Hepatocyte (in vitro differentiated cells): ENCODE measurements around the gene STK38. TPM values are rescaled to one million over a fixed set of nuclear protein-coding genes. Genes with fewer than 3 reads are reported as not detected.

Experiments
- DNase-seq: peaks from one replicate; pipeline ENCODE4 v3.0.0-alpha.2; 2016; ENCODE audit warnings: low spot score
- H2AFZ ChIP-seq: fragments of 200-600 bp; sonication (generic); 2 replicates; pipeline ENCODE4 v1.6.0; 2016; ENCODE audit warnings: antibody characterized with exemption, mild to moderate bottlenecking
- H3K27ac ChIP-seq: fragments of 200-600 bp; sonication (generic); 2 replicates; pipeline ENCODE4 v1.5.1; 2016; ENCODE audit warnings: mild to moderate bottlenecking
- H3K27me3 ChIP-seq: fragments of 200-600 bp; sonication (generic); 2 replicates; pipeline ENCODE4 v1.6.1; 2016
- H3K36me3 ChIP-seq: fragments of 200-600 bp; sonication (generic); replicated peaks from 2 replicates; pipeline ENCODE4 v1.5.1; 2016; ENCODE audit warnings: low read depth; ENCODE audit not compliant: insufficient read depth
- H3K4me1 ChIP-seq: fragments of 200-600 bp; sonication (generic); 2 replicates; pipeline ENCODE4 v1.5.1; 2016; ENCODE audit warnings: mild to moderate bottlenecking, moderate library complexity; ENCODE audit not compliant: insufficient read depth
- H3K4me2 ChIP-seq: fragments of 200-600 bp; sonication (generic); 2 replicates; pipeline ENCODE4 v1.6.0; 2016
- H3K4me3 ChIP-seq: fragments of 200-600 bp; sonication (generic); 2 replicates; pipeline ENCODE4 v1.5.1; 2016; ENCODE audit warnings: mild to moderate bottlenecking
- H3K79me2 ChIP-seq: fragments of 200-600 bp; sonication (generic); 2 replicates; pipeline ENCODE4 v1.6.0; 2017; ENCODE audit warnings: mild to moderate bottlenecking
- H3K9me2 ChIP-seq: fragments of 200-600 bp; sonication (generic); replicated peaks from 2 replicates; pipeline ENCODE4 v1.6.0; 2017; ENCODE audit warnings: mild to moderate bottlenecking; ENCODE audit not compliant: insufficient read depth
- H3K9me3 ChIP-seq: fragments of 200-600 bp; sonication (generic); 2 replicates; pipeline ENCODE4 v1.5.1; 2016; ENCODE audit warnings: low read depth, mild to moderate bottlenecking
- H4K20me1 ChIP-seq: fragments of 200-600 bp; sonication (generic); 2 replicates; pipeline ENCODE4 v1.6.0; 2016; ENCODE audit warnings: mild to moderate bottlenecking; ENCODE audit not compliant: insufficient read depth, poor library complexity, severe bottlenecking
- EZH2 ChIP-seq: fragments of 200-600 bp; sonication (generic); IDR thresholded peaks from 2 replicates; pipeline ENCODE4 v1.6.1; 2016; ENCODE audit warnings: antibody characterized with exemption, mild to moderate bottlenecking, borderline replicate concordance
- EZH2phosphoT487 ChIP-seq: fragments of 200-600 bp; sonication (generic); IDR thresholded peaks from one replicate; pipeline ENCODE4 v1.6.1; 2018; ENCODE audit warnings: antibody characterized with exemption, mild to moderate bottlenecking, low read depth, moderate library complexity; ENCODE audit not compliant: unreplicated experiment, severe bottlenecking
- WGBS: methylation state at CpG from one replicate; pipeline ENCODE4 v1.1.6; 2016; ENCODE audit warnings: low lambda C conversion rate; ENCODE audit errors: missing lambda C conversion rate; 5-methylcytosine and 5-hydroxymethylcytosine counted together
- polyA plus RNA-seq: library from polyadenylated mRNA; unstranded; fragments of >200 nt; fragmentation: Nextera tagmentation; extraction: Ambion mirVana; gene quantifications from 2 replicates; pipeline ENCODE4 v1.2.1, GENCODE V29; 2016
- total RNA-seq: library from RNA; depleted of rRNA; stranded (reverse); fragments of >200 nt; gene quantifications from 2 replicates; pipeline ENCODE4 v1.2.3, GENCODE V29; 2014
- TF ChIP-seq, protein P1 (sequence below): fragments of 200-600 bp; sonication (generic); IDR thresholded peaks from 2 replicates; pipeline ENCODE4 v1.5.1; 2016; ENCODE audit warnings: antibody characterized with exemption, mild to moderate bottlenecking; ENCODE audit not compliant: poor library complexity

STK38 gene
- total and polyA plus RNA-seq, 2 experiments from 2014 or later: 27.7 to 39.1 TPM

DNA sequence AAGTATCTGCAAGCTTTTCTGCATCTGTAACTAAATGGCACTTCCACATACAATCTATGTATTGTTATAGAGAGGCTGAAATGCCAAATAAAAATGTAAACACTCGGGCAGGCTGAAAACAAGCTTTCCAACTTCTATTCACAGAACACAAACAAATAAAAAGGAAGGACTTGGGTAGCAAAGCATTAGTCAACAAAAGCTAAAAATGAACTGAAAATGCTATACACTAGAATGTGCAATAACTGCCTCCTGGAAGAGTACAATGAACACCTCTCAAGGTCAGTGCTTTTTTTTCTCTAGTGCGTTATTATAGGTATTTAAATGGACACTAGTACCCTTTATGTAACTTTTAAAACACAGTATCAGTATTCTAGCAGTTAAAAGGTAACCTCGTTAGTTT lies 31.4 kb downstream of the STK38 start:
- Histone ChIP-seq H3K4me2 (no peak overlapping the region), H3K79me2 (no peaks in the 10 kb centered on the region), H2AFZ (no peak overlapping the region), H3K4me3 (no peak overlapping the region), H3K4me1 (no peaks in the 10 kb centered on the region), H3K9me3 (no peaks in the 10 kb centered on the region), H3K9me2 (no peaks in the 10 kb centered on the region), H3K27me3 (no peaks in the 10 kb centered on the region), H3K36me3 (no peaks in the 10 kb centered on the region), H3K27ac (peak overlapping the region; percentile 41), H4K20me1 (no peaks in the 10 kb centered on the region)
- no peak for DNase-seq
- TF ChIP-seq, protein P1, sequence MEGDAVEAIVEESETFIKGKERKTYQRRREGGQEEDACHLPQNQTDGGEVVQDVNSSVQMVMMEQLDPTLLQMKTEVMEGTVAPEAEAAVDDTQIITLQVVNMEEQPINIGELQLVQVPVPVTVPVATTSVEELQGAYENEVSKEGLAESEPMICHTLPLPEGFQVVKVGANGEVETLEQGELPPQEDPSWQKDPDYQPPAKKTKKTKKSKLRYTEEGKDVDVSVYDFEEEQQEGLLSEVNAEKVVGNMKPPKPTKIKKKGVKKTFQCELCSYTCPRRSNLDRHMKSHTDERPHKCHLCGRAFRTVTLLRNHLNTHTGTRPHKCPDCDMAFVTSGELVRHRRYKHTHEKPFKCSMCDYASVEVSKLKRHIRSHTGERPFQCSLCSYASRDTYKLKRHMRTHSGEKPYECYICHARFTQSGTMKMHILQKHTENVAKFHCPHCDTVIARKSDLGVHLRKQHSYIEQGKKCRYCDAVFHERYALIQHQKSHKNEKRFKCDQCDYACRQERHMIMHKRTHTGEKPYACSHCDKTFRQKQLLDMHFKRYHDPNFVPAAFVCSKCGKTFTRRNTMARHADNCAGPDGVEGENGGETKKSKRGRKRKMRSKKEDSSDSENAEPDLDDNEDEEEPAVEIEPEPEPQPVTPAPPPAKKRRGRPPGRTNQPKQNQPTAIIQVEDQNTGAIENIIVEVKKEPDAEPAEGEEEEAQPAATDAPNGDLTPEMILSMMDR: no peak
- no peak for TF ChIP-seq EZH2
- no peak for TF ChIP-seq EZH2phosphoT487
- 88% methylated on average over 3 of the region's 3 CpGs for WGBS

DNA sequence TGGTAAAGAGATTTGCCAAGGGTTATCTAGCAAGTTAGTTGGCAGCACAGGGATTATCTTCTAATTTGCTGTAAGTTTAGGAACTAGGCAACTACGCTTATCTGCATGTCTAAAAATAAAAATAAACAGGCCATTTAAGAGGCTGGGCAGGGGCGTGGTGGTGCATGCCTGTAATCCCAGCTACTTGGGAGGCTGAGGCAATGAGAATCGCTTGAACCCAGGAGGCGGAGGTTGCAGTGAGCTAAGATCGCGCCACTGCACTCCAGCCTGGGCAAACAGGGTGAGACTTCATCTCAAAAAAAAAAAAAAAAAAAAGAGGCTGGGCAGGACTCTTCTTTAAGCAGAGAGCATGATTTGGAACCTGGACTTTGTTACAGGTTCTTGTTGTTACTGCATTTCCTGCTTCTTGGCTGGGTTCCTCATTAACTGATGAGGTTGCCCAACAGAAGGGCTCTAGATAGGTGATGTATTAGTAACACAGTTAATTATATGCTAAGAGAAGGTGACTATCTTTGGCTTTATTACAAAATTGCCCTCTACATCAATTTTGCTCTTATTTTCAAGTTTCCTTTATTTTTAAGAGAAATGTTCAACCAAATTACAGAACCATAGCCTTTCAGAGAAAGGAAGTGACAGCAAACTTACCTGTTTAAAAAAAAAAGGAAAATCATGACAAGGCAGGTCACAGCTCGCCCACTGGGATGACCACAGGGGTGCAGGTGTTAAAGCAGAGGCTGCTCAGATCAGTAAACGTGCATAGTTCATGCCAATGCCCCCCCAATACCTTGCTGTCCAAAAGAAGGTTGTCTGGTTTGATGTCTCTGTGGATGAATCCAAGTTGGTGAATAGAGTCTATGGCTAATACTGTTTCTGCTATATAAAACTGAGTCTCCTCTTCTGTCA lies 32.5 kb downstream of the STK38 start:
- TF ChIP-seq, protein P1: no peak
- TF ChIP-seq EZH2phosphoT487: no peak
- no peak for TF ChIP-seq EZH2
- WGBS: 83% methylated on average over 8 of the region's 8 CpGs
- H2AFZ ChIP-seq: no peak overlapping the region
- no peaks in the 10 kb centered on the region for H3K79me2 ChIP-seq
- DNase-seq: peak; percentile 50
- peak overlapping the region; percentile 41 for H3K27ac ChIP-seq
- H3K36me3 ChIP-seq: no peaks in the 10 kb centered on the region
- no peaks in the 10 kb centered on the region for H3K4me1 ChIP-seq
- H3K9me3 ChIP-seq: no peaks in the 10 kb centered on the region
- H3K4me3 ChIP-seq: no peak overlapping the region
- H3K27me3 ChIP-seq: no peaks in the 10 kb centered on the region
- H3K4me2 ChIP-seq: no peak overlapping the region
- H3K9me2 ChIP-seq: no peaks in the 10 kb centered on the region
- H4K20me1 ChIP-seq: no peaks in the 10 kb centered on the region

DNA sequence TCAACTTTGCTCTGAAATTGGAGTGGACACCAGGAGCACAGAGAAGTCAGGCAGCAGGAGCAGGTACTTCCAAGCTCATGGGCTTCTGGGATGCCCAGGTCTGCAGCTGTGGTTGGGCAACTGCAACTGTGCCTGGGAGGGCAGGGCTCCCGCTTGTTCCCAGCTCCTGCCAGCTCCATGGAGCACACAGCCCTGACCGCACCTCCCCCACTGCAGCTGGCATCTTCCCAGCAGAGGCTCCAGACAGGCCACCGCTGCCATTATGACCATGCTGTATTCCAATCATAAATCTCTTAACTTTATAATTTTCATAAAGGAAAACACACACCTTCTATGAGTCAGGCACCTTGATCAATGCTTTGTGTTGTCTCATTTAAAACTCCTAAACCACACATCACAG lies 36.9 kb downstream of the STK38 start:
- H3K9me3 ChIP-seq: no peaks in the 10 kb centered on the region
- H4K20me1 ChIP-seq: no peaks in the 10 kb centered on the region
- no peak overlapping the region for H3K4me2 ChIP-seq
- no peaks in the 10 kb centered on the region for H3K36me3 ChIP-seq
- TF ChIP-seq, protein P1: no peak
- TF ChIP-seq EZH2phosphoT487 (no peak), EZH2 (no peak)
- no peak overlapping the region for H3K27ac ChIP-seq
- H2AFZ ChIP-seq: no peak overlapping the region
- H3K27me3 ChIP-seq: no peaks in the 10 kb centered on the region
- H3K4me3 ChIP-seq: no peak overlapping the region
- no peak for DNase-seq
- H3K9me2 ChIP-seq: no peaks in the 10 kb centered on the region
- H3K79me2 ChIP-seq: no peaks in the 10 kb centered on the region
- H3K4me1 ChIP-seq: peaks cover 23% of the 10 kb centered on the region
- WGBS: 94% methylated on average over 3 of the region's 3 CpGs
